H9 (cell line): ENCODE data around the gene SMS. TPM values are rescaled to one million over a fixed set of nuclear protein-coding genes. Genes with fewer than 3 reads are reported as not detected.

Experiments
- DNase-seq: peaks from one replicate; pipeline ENCODE4 v3.0.0-alpha.2; 2017
- H2AFZ ChIP-seq: one replicate; pipeline ENCODE4 v1.6.1; 2013; ENCODE audit warnings: mild to moderate bottlenecking, low read length, control low read depth, moderate library complexity
- H2AK5ac ChIP-seq: 2 replicates; pipeline ENCODE4 v1.6.1; 2013; ENCODE audit warnings: low read length, control low read depth, mixed read lengths; ENCODE audit not compliant: insufficient read length
- H2BK120ac ChIP-seq: one replicate; pipeline ENCODE4 v1.6.1; 2013; ENCODE audit warnings: low read depth, mild to moderate bottlenecking, low read length, control low read depth, inconsistent platforms; ENCODE audit not compliant: poor library complexity, severe bottlenecking
- H2BK12ac ChIP-seq: 2 replicates; pipeline ENCODE4 v1.6.1; 2013; ENCODE audit warnings: low read length, control low read depth, mixed read lengths, low read depth; ENCODE audit not compliant: insufficient read length
- H2BK15ac ChIP-seq: 2 replicates; pipeline ENCODE4 v1.6.1; 2013; ENCODE audit warnings: low read depth, low read length, control low read depth
- H2BK20ac ChIP-seq: one replicate; pipeline ENCODE4 v1.6.1; 2013; ENCODE audit warnings: low read depth, mild to moderate bottlenecking, low read length, control low read depth, inconsistent platforms; ENCODE audit not compliant: poor library complexity, severe bottlenecking
- H2BK5ac ChIP-seq: 2 replicates; pipeline ENCODE4 v1.6.1; 2013; ENCODE audit warnings: low read length, control low read depth, mixed read lengths; ENCODE audit not compliant: insufficient read length
- H3K14ac ChIP-seq: 2 replicates; pipeline ENCODE4 v1.6.1; 2013; ENCODE audit warnings: low read length, control low read depth; ENCODE audit not compliant: insufficient read depth
- H3K18ac ChIP-seq: 2 replicates; pipeline ENCODE4 v1.6.1; 2013; ENCODE audit warnings: low read depth, mild to moderate bottlenecking, mixed read lengths, low read length, control low read depth; ENCODE audit not compliant: insufficient read length
- H3K23ac ChIP-seq: 2 replicates; pipeline ENCODE4 v1.6.1; 2013; ENCODE audit warnings: low read length, control low read depth, mixed read lengths, low read depth; ENCODE audit not compliant: insufficient read length
- H3K23me2 ChIP-seq: 2 replicates; pipeline ENCODE4 v1.6.1; 2013; ENCODE audit warnings: low read depth, mild to moderate bottlenecking, mixed read lengths, low read length, control low read depth; ENCODE audit not compliant: insufficient read length, poor library complexity, severe bottlenecking
- H3K27ac ChIP-seq: 2 replicates; pipeline ENCODE4 v1.5.1; 2013; ENCODE audit warnings: low read length, control low read depth, mixed read lengths, low read depth; ENCODE audit not compliant: insufficient read length
- H3K27me3 ChIP-seq: 2 replicates; pipeline ENCODE4 v1.6.1; 2013; ENCODE audit warnings: low read length, control low read depth, inconsistent platforms; ENCODE audit not compliant: insufficient read depth
- H3K4ac ChIP-seq: 2 replicates; pipeline ENCODE4 v1.6.1; 2013; ENCODE audit warnings: low read depth, mild to moderate bottlenecking, control low read depth, inconsistent platforms, low read length, moderate library complexity
- H3K4me1 ChIP-seq: 2 replicates; pipeline ENCODE4 v1.6.1; 2013; ENCODE audit warnings: low read length, control low read depth, inconsistent platforms; ENCODE audit not compliant: insufficient read depth
- H3K4me2 ChIP-seq: 2 replicates; pipeline ENCODE4 v1.6.1; 2013; ENCODE audit warnings: low read length, control low read depth, mixed read lengths; ENCODE audit not compliant: insufficient read length, insufficient read depth
- H3K56ac ChIP-seq: 2 replicates; pipeline ENCODE4 v1.6.1; 2013; ENCODE audit warnings: low read depth, mild to moderate bottlenecking, mixed read lengths, low read length, control low read depth; ENCODE audit not compliant: insufficient read length
- H3K79me1 ChIP-seq: 2 replicates; pipeline ENCODE4 v1.6.1; 2013; ENCODE audit warnings: low read depth, mild to moderate bottlenecking, moderate library complexity, low read length, control low read depth, inconsistent platforms; ENCODE audit not compliant: insufficient read depth, poor library complexity, severe bottlenecking
- H3K79me2 ChIP-seq: 2 replicates; pipeline ENCODE4 v1.6.1; 2013; ENCODE audit warnings: low read length, control low read depth, inconsistent platforms; ENCODE audit not compliant: insufficient read depth
- H3K9ac ChIP-seq: 2 replicates; pipeline ENCODE4 v1.6.1; 2013; ENCODE audit warnings: low read length, control low read depth, mixed read lengths; ENCODE audit not compliant: insufficient read length; ENCODE audit errors: extremely low read depth
- H3K9me3 ChIP-seq: one replicate; pipeline ENCODE4 v1.6.1; 2013; ENCODE audit warnings: low read depth, low read length, inconsistent platforms; ENCODE audit not compliant: control insufficient read depth
- H3T11ph ChIP-seq: one replicate; pipeline ENCODE4 v1.6.1; 2013; ENCODE audit warnings: mild to moderate bottlenecking, low read length, control low read depth, inconsistent platforms
- H4K20me1 ChIP-seq: one replicate; pipeline ENCODE4 v1.6.1; 2013; ENCODE audit not compliant: control insufficient read depth, insufficient read length, insufficient read depth
- H4K5ac ChIP-seq: 2 replicates; pipeline ENCODE4 v1.6.1; 2013; ENCODE audit warnings: low read depth, mild to moderate bottlenecking, mixed read lengths, low read length, control low read depth; ENCODE audit not compliant: insufficient read length
- H4K8ac ChIP-seq: replicated peaks from 2 replicates; pipeline ENCODE4 v1.6.1; 2013; ENCODE audit warnings: low read length, control low read depth, mixed read lengths, low read depth; ENCODE audit not compliant: insufficient read length
- H4K91ac ChIP-seq: 2 replicates; pipeline ENCODE4 v1.6.1; 2013; ENCODE audit warnings: low read depth, mild to moderate bottlenecking, moderate library complexity, mixed read lengths, low read length, control low read depth; ENCODE audit not compliant: insufficient read length
- H3K27ac Mint-ChIP-seq, 3 experiments: 2 replicates in 2 of 3; 3 replicates in 1 of 3; pipeline ENCODE4 v1.8.0; 2020 to 2021; ENCODE audit warnings: mixed read lengths in 3 of 3, mild to moderate bottlenecking in 1 of 3, moderate library complexity in 1 of 3
- H3K27me3 Mint-ChIP-seq: 2 replicates; pipeline ENCODE4 v1.8.0; 2021; ENCODE audit warnings: low read depth, mild to moderate bottlenecking, moderate library complexity, mixed read lengths
- H3K36me3 Mint-ChIP-seq, 3 experiments: 2 replicates in 2 of 3; 3 replicates in 1 of 3; pipeline ENCODE4 v1.8.0; 2020 to 2021; ENCODE audit warnings: low read depth in 3 of 3, mixed read lengths in 3 of 3; ENCODE audit not compliant: insufficient read depth in 1 of 3
- H3K4me1 Mint-ChIP-seq, 2 experiments: 2 replicates each; pipeline ENCODE4 v1.8.0; 2020; ENCODE audit warnings: mixed read lengths in 2 of 2
- H3K4me3 Mint-ChIP-seq, 2 experiments: 2 replicates in 1 of 2; 3 replicates in 1 of 2; pipeline ENCODE4 v1.8.0; 2020 to 2021; ENCODE audit warnings: mild to moderate bottlenecking in 2 of 2, mixed read lengths in 2 of 2, moderate library complexity in 1 of 2
- H3K9me3 Mint-ChIP-seq, 2 experiments: 2 replicates in 1 of 2; 3 replicates in 1 of 2; pipeline ENCODE4 v1.8.0; 2020; ENCODE audit warnings: mild to moderate bottlenecking in 2 of 2, mixed read lengths in 2 of 2, moderate library complexity in 1 of 2
- WGBS: extraction: QIAGEN DNeasy Blood & Tissue Kit; methylation state at CpG from one replicate; pipeline ENCODE4 v1.1.7; 2013; ENCODE audit warnings: missing lambda C conversion rate, low lambda C conversion rate, mixed read lengths; ENCODE audit not compliant: insufficient read length; ENCODE audit errors: extremely low coverage; 5-methylcytosine and 5-hydroxymethylcytosine counted together
- total RNA-seq: library from RNA; stranded (reverse); gene quantifications from 2 replicates; pipeline ENCODE4 v1.2.1, GENCODE V29; 2021
- TF ChIP-seq, protein P1 (sequence below): fragments of 200-600 bp; sonication (generic); conservative IDR thresholded peaks from 3 replicates; pipeline ENCODE4 v1.8.0; 2021; ENCODE audit warnings: antibody characterized with exemption, mild to moderate bottlenecking

The SMS gene
- total RNA-seq, 1 experiment from 2014 or later, result 415 TPM

DNA sequence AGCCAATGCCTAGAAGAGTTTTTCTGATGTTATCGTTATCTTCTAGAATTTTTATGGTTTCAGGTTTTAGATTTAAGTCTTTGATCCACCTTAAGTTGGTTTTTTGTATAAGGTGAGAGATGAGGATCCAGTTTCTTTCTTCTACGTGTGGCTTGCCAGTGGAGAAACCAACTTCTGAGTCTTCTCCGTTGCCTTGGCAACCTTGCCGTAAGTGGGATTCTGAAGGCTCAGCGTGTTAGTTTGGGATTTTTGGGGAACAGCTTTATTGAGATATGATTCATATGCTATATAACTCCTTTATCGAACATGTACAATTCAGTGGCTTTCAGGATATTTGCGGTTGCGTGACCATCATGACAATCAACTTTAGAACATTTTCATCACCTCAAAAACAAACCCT is 17.7 kb downstream of the SMS start:
- no peak for DNase-seq
- WGBS, result no CpG with 5 or more reads among the region's 8 CpGs
- H2BK5ac ChIP-seq, result no peak overlapping the region
- no peak overlapping the region for H3K18ac ChIP-seq
- H3K4me2 ChIP-seq, result no peak overlapping the region
- peaks cover 9% of the 10 kb centered on the region for H3K9me3 ChIP-seq
- no peak overlapping the region for H3K56ac ChIP-seq
- H4K20me1 ChIP-seq, result no peaks in the 10 kb centered on the region
- no peak overlapping the region for H3K27ac ChIP-seq
- TF ChIP-seq, protein P1, sequence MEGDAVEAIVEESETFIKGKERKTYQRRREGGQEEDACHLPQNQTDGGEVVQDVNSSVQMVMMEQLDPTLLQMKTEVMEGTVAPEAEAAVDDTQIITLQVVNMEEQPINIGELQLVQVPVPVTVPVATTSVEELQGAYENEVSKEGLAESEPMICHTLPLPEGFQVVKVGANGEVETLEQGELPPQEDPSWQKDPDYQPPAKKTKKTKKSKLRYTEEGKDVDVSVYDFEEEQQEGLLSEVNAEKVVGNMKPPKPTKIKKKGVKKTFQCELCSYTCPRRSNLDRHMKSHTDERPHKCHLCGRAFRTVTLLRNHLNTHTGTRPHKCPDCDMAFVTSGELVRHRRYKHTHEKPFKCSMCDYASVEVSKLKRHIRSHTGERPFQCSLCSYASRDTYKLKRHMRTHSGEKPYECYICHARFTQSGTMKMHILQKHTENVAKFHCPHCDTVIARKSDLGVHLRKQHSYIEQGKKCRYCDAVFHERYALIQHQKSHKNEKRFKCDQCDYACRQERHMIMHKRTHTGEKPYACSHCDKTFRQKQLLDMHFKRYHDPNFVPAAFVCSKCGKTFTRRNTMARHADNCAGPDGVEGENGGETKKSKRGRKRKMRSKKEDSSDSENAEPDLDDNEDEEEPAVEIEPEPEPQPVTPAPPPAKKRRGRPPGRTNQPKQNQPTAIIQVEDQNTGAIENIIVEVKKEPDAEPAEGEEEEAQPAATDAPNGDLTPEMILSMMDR, result no peak
- H3K9ac ChIP-seq, result no peak overlapping the region
- H2BK20ac ChIP-seq, result no peak overlapping the region
- peaks cover 3% of the 10 kb centered on the region for H3K79me1 ChIP-seq
- peaks cover 82% of the 10 kb centered on the region for H3K79me2 ChIP-seq
- H4K8ac ChIP-seq, result no peak overlapping the region
- no peak overlapping the region for H3K14ac ChIP-seq
- H3T11ph ChIP-seq, result no peak overlapping the region
- H2BK15ac ChIP-seq, result no peak overlapping the region
- no peaks in the 10 kb centered on the region for H3K23me2 ChIP-seq
- H2AK5ac ChIP-seq, result no peak overlapping the region
- no peaks in the 10 kb centered on the region for H3K27me3 ChIP-seq
- Mint-ChIP-seq H3K9me3 (peaks cover 0 to 40% of the 10 kb centered on the region in 2 experiments; a peak in 3 of 5 replicates), H3K27ac (0 out of 7 replicates have a peak overlapping the region, but pooled peaks of 1 of the 3 experiments have one; percentile 45), H3K4me3 (no peak overlapping the region), H3K27me3 (no peaks in the 10 kb centered on the region), H3K36me3 (peaks cover 13 to 36% (median 16%) of the 10 kb centered on the region in 3 experiments), H3K4me1 (peaks cover 74 to 76% of the 10 kb centered on the region in 2 experiments)
- H3K4me1 ChIP-seq, result peaks cover 10% of the 10 kb centered on the region; the same call in 1 of the 2 replicates
- no peak overlapping the region for H4K5ac ChIP-seq
- no peak overlapping the region for H2AFZ ChIP-seq
- H3K23ac ChIP-seq, result no peak overlapping the region
- H4K91ac ChIP-seq, result no peak overlapping the region
- H2BK120ac ChIP-seq, result no peak overlapping the region
- no peak overlapping the region for H2BK12ac ChIP-seq
- no peak overlapping the region for H3K4ac ChIP-seq
